Liver (tissue), 9 donors: ENCODE results near the gene CLK3. TPM values are rescaled to one million over a fixed set of nuclear protein-coding genes. Genes with fewer than 3 reads are reported as not detected.

ENCODE experiments used
- DNase-seq: peaks from one replicate; pipeline ENCODE4 v3.0.0-alpha.2; 2017; ENCODE audit warnings: low spot score
- H3K27ac ChIP-seq, 2 donors: one replicate each; pipeline ENCODE4 v1.7.0; 2013; ENCODE audit warnings: inconsistent platforms in 2 of 2, low read length in 2 of 2, control low read depth in 1 of 2, low read depth in 1 of 2, mild to moderate bottlenecking in 1 of 2
- H3K27me3 ChIP-seq, 4 donors: one replicate each; pipeline versions ENCODE4 v1.6.1 to v1.7.0; 2013; ENCODE audit warnings: low read length in 3 of 4, inconsistent platforms in 1 of 4, mild to moderate bottlenecking in 1 of 4, moderate library complexity in 1 of 4; ENCODE audit not compliant: control insufficient read depth in 4 of 4, insufficient read depth in 4 of 4
- H3K36me3 ChIP-seq, 4 donors: one replicate each; pipeline versions ENCODE4 v1.6.1 to v1.7.0; 2013; ENCODE audit warnings: low read length in 3 of 4, mild to moderate bottlenecking in 3 of 4, low read depth in 1 of 4, moderate library complexity in 1 of 4; ENCODE audit not compliant: control insufficient read depth in 4 of 4, insufficient read depth in 3 of 4
- H3K4me1 ChIP-seq, 4 donors: one replicate each; pipeline versions ENCODE4 v1.6.1 to v1.7.0; 2013; ENCODE audit warnings: low read length in 3 of 4, mild to moderate bottlenecking in 3 of 4, moderate library complexity in 1 of 4; ENCODE audit not compliant: control insufficient read depth in 4 of 4, insufficient read depth in 4 of 4
- H3K4me3 ChIP-seq, 3 donors: one replicate each; pipeline versions ENCODE4 v1.6.1 to v1.7.0; 2013; ENCODE audit warnings: low read length in 3 of 3, control low read depth in 1 of 3, low read depth in 1 of 3, mild to moderate bottlenecking in 1 of 3
- H3K9ac ChIP-seq, 2 donors: one replicate each; pipeline ENCODE4 v1.7.0; 2013; ENCODE audit warnings: low read length in 2 of 2, mild to moderate bottlenecking in 2 of 2, moderate library complexity in 2 of 2, control low read depth in 1 of 2, low read depth in 1 of 2
- H3K9me3 ChIP-seq, 4 donors: one replicate each; pipeline versions ENCODE4 v1.6.1 to v1.7.0; 2013; ENCODE audit warnings: low read length in 3 of 4; ENCODE audit not compliant: control insufficient read depth in 4 of 4
- EGR1 ChIP-seq, 2 donors: IDR thresholded peaks; 2 replicates each; pipeline ENCODE4 v1.6.1; 2016 to 2018; ENCODE audit warnings: antibody characterized with exemption in 2 of 2, low read depth in 2 of 2
- FOXA2 ChIP-seq: IDR thresholded peaks from 2 replicates; pipeline ENCODE4 v1.6.1; 2016; ENCODE audit warnings: antibody characterized with exemption
- GABPA ChIP-seq, 2 donors: IDR thresholded peaks in 1 of 2; conservative IDR thresholded peaks in 1 of 2; 2 replicates each; pipeline ENCODE4 v1.6.1; 2016; ENCODE audit warnings: antibody characterized with exemption in 2 of 2, mild to moderate bottlenecking in 1 of 2, moderate library complexity in 1 of 2
- HNF4A ChIP-seq, 2 donors: conservative IDR thresholded peaks; 2 replicates each; pipeline ENCODE4 v1.6.1; 2016; ENCODE audit warnings: antibody characterized with exemption in 2 of 2, mild to moderate bottlenecking in 2 of 2
- HNF4G ChIP-seq: IDR thresholded peaks from 2 replicates; pipeline ENCODE4 v1.6.1; 2016; ENCODE audit warnings: antibody characterized with exemption
- JUND ChIP-seq, 2 donors: IDR thresholded peaks; 2 replicates each; pipeline ENCODE4 v1.6.1; 2016; ENCODE audit warnings: antibody characterized with exemption in 2 of 2
- NR2F2 ChIP-seq: IDR thresholded peaks from 2 replicates; pipeline ENCODE4 v1.6.1; 2016; ENCODE audit warnings: antibody characterized with exemption
- RAD21 ChIP-seq, 2 donors: IDR thresholded peaks; 2 replicates each; pipeline ENCODE4 v1.6.1; 2016; ENCODE audit warnings: antibody characterized with exemption in 2 of 2, mild to moderate bottlenecking in 2 of 2
- REST ChIP-seq: IDR thresholded peaks from 2 replicates; pipeline ENCODE4 v1.6.1; 2016; ENCODE audit warnings: antibody characterized with exemption, mild to moderate bottlenecking
- RXRA ChIP-seq, 2 donors: IDR thresholded peaks; 2 replicates each; pipeline ENCODE4 v1.6.1; 2017 to 2018; ENCODE audit warnings: antibody characterized with exemption in 2 of 2, mild to moderate bottlenecking in 1 of 2
- SP1 ChIP-seq: IDR thresholded peaks from 2 replicates; pipeline ENCODE4 v1.6.1; 2018; ENCODE audit warnings: antibody characterized with exemption, mild to moderate bottlenecking
- TAF1 ChIP-seq: conservative IDR thresholded peaks from 2 replicates; pipeline ENCODE4 v1.6.1; 2016; ENCODE audit warnings: antibody characterized with exemption, mild to moderate bottlenecking
- YY1 ChIP-seq: IDR thresholded peaks from 2 replicates; pipeline ENCODE4 v1.6.1; 2016; ENCODE audit warnings: antibody characterized with exemption, mild to moderate bottlenecking
- ZBTB33 ChIP-seq: IDR thresholded peaks from 2 replicates; pipeline ENCODE4 v1.6.1; 2016; ENCODE audit warnings: antibody characterized with exemption
- WGBS: extraction: QIAGEN DNeasy Blood & Tissue Kit; methylation state at CpG from one replicate; pipeline ENCODE4 v1.1.7; 2013; 5-methylcytosine and 5-hydroxymethylcytosine counted together
- polyA plus RNA-seq, 2 donors: library from polyadenylated mRNA; stranded (reverse) in 1 of 2; unstranded in 1 of 2; fragments of 200-250 nt in 1 of 2; fragments of >200 nt in 1 of 2; fragmentation: Nextera tagmentation in 1 of 2; extraction: Ambion mirVana in 1 of 2; gene quantifications; one replicate each; pipeline versions ENCODE4 v1.2.1 to v1.2.3, GENCODE V29; 2013 to 2015
- total RNA-seq, 2 donors: library from RNA; depleted of rRNA; stranded (reverse); fragments of >200 nt; gene quantifications; one replicate each; pipeline ENCODE4 v1.2.3, GENCODE V29; 2014
- TF ChIP-seq, protein P1 (sequence below): IDR thresholded peaks from 2 replicates; pipeline ENCODE4 v1.6.1; 2016; ENCODE audit warnings: antibody characterized with exemption
- TF ChIP-seq, protein P2 (sequence below): IDR thresholded peaks from 2 replicates; pipeline ENCODE4 v1.6.1; 2016; ENCODE audit warnings: antibody characterized with exemption
- TF ChIP-seq, protein P3 (sequence below): fragments of 150-350 bp; IDR thresholded peaks from 2 replicates; pipeline ENCODE4 v1.5.1; 2017; ENCODE audit warnings: improper control_type of control experiment, low read depth, low read length; ENCODE audit not compliant: missing input control
- donor health status: healthy.
- donor health status: healthy.
- donor health status: healthy.
- donor health status: healthy.
- donor health status: healthy.

Gene CLK3
- total and polyA plus RNA-seq, 4 donors: 20.1 to 66.8 (median 28.4) TPM

DNA sequence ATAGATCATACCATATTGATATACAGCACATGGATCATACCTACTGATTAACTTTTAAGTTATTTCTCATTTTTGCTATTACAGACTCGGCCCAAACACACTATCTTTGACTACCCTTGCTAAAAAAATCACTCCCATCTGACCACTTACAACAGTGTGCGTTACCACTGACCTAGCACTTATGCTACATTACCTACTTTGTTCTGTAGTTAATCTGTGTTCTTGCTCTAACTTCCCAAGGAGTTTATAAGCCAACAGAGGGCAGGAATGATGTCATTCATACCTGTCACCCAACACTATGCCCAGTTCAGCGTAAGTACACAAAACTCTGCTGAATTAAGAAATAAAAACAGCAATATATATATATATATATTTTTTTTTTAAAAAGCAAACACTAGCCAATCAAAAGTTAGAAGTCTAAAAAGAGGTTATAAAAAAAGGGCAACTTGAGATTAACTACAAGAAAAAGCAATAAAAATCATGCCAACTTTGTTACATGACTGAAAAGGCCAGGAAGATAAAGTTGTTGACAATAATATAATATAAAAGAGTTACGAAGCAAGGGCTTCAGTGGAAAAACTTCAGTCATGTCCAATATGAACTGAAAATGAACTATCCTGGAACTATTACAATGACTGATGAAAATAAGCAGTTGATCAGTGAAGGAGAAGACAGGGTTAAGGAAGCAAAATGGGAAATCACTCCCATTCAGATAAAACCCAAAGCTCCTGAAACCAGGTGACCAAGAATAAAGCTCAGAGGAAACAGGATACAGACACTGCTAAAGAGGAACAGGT lies 46.6 kb downstream of the CLK3 start:
- peak overlapping the region; percentile 1 to 32 for H3K27ac ChIP-seq
- no peak for DNase-seq

More for the DNA sequence above, 46.6 kb downstream of the CLK3 start:
- H3K4me1 ChIP-seq: peaks cover 8 to 32% (median 22%) of the 10 kb centered on the region in 4 donors
- H3K9me3 ChIP-seq: no peaks in the 10 kb centered on the region
- TF ChIP-seq, protein P1, sequence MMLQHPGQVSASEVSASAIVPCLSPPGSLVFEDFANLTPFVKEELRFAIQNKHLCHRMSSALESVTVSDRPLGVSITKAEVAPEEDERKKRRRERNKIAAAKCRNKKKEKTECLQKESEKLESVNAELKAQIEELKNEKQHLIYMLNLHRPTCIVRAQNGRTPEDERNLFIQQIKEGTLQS: no peak
- TF ChIP-seq FOXA2 (no peak), HNF4A (conservative IDR thresholded peaks at IDR 0.05) (no peak), RXRA (IDR thresholded peaks at IDR 0.05) (no peak), ZBTB33 (no peak), SP1 (no peak), EGR1 (IDR thresholded peaks at IDR 0.05; ENCODE audit: low read depth in 2 of 2) (no peak), GABPA (IDR thresholded peaks at IDR 0.05 in 1 of 2, conservative IDR thresholded peaks at IDR 0.05 in 1 of 2) (no peak), TAF1 (no peak), HNF4G (no peak), RAD21 (IDR thresholded peaks at IDR 0.05) (no peak), NR2F2 (no peak), REST (no peak), YY1 (no peak), JUND (IDR thresholded peaks at IDR 0.05) (no peak)
- TF ChIP-seq, protein P2, sequence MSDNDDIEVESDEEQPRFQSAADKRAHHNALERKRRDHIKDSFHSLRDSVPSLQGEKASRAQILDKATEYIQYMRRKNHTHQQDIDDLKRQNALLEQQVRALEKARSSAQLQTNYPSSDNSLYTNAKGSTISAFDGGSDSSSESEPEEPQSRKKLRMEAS: no peak
- TF ChIP-seq, protein P3, sequence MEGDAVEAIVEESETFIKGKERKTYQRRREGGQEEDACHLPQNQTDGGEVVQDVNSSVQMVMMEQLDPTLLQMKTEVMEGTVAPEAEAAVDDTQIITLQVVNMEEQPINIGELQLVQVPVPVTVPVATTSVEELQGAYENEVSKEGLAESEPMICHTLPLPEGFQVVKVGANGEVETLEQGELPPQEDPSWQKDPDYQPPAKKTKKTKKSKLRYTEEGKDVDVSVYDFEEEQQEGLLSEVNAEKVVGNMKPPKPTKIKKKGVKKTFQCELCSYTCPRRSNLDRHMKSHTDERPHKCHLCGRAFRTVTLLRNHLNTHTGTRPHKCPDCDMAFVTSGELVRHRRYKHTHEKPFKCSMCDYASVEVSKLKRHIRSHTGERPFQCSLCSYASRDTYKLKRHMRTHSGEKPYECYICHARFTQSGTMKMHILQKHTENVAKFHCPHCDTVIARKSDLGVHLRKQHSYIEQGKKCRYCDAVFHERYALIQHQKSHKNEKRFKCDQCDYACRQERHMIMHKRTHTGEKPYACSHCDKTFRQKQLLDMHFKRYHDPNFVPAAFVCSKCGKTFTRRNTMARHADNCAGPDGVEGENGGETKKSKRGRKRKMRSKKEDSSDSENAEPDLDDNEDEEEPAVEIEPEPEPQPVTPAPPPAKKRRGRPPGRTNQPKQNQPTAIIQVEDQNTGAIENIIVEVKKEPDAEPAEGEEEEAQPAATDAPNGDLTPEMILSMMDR: no peak
- WGBS: 87% methylated on average over 4 of the region's 4 CpGs
- no peaks in the 10 kb centered on the region for H3K27me3 ChIP-seq
- no peaks in the 10 kb centered on the region for H3K36me3 ChIP-seq
- no peak overlapping the region for H3K9ac ChIP-seq
- H3K4me3 ChIP-seq: no peak overlapping the region
